Trophoblast cell (in vitro differentiated cells and primary cell): Measurements from ENCODE around the gene PRPS1.

ENCODE experiments used
- DNase-seq, 2 donors: peaks; one replicate each; pipeline ENCODE4 v3.0.0-alpha.2; 2016
- H2AFZ ChIP-seq: 2 replicates; pipeline ENCODE4 v1.6.1; 2013; ENCODE audit warnings: low read length, moderate library complexity, mild to moderate bottlenecking; ENCODE audit not compliant: insufficient read depth, poor library complexity
- H2AK5ac ChIP-seq: 2 replicates; pipeline ENCODE4 v1.6.1; 2013; ENCODE audit warnings: mild to moderate bottlenecking, low read length
- H2BK120ac ChIP-seq: 2 replicates; pipeline ENCODE4 v1.6.1; 2013; ENCODE audit warnings: low read length, mild to moderate bottlenecking, moderate library complexity; ENCODE audit not compliant: insufficient read depth, poor library complexity
- H2BK12ac ChIP-seq: 2 replicates; pipeline ENCODE4 v1.6.1; 2013; ENCODE audit warnings: mild to moderate bottlenecking, low read length, moderate library complexity
- H2BK5ac ChIP-seq: 2 replicates; pipeline ENCODE4 v1.6.1; 2013; ENCODE audit warnings: low read length, low read depth, moderate library complexity, mild to moderate bottlenecking; ENCODE audit not compliant: poor library complexity
- H3K14ac ChIP-seq: 2 replicates; pipeline ENCODE4 v1.6.1; 2013; ENCODE audit warnings: mild to moderate bottlenecking, low read length
- H3K18ac ChIP-seq: 2 replicates; pipeline ENCODE4 v1.6.1; 2013; ENCODE audit warnings: mild to moderate bottlenecking, low read length
- H3K23ac ChIP-seq: 2 replicates; pipeline ENCODE4 v1.6.1; 2013; ENCODE audit warnings: low read length
- H3K27ac ChIP-seq: 2 replicates; pipeline ENCODE4 v1.5.1; 2013; ENCODE audit warnings: low read depth, mild to moderate bottlenecking, inconsistent platforms, low read length, moderate library complexity
- H3K27me3 ChIP-seq: 2 replicates; pipeline ENCODE4 v1.6.1; 2013; ENCODE audit warnings: inconsistent platforms, mild to moderate bottlenecking, low read length, moderate library complexity; ENCODE audit not compliant: insufficient read depth
- H3K36me3 ChIP-seq, 2 experiments: 1 replicate in 1 of 2; 2 replicates in 1 of 2; pipeline ENCODE4 v1.6.1; 2013; ENCODE audit warnings: low read length in 2 of 2, mild to moderate bottlenecking in 2 of 2, moderate library complexity in 1 of 2; ENCODE audit not compliant: insufficient read depth in 2 of 2, control insufficient read depth in 1 of 2
- H3K4ac ChIP-seq: 2 replicates; pipeline ENCODE4 v1.6.1; 2013; ENCODE audit warnings: low read depth, mild to moderate bottlenecking, low read length, moderate library complexity
- H3K4me1 ChIP-seq, 2 experiments: 1 replicate in 1 of 2; 2 replicates in 1 of 2; pipeline ENCODE4 v1.6.1; 2013; ENCODE audit warnings: low read length in 2 of 2, mild to moderate bottlenecking in 2 of 2, moderate library complexity in 1 of 2; ENCODE audit not compliant: insufficient read depth in 2 of 2, control insufficient read depth in 1 of 2
- H3K4me2 ChIP-seq: 2 replicates; pipeline ENCODE4 v1.6.1; 2013; ENCODE audit warnings: inconsistent platforms, mild to moderate bottlenecking, low read length, moderate library complexity
- H3K4me3 ChIP-seq: 2 replicates; pipeline ENCODE4 v1.5.1; 2013; ENCODE audit warnings: mild to moderate bottlenecking, low read depth, low read length, inconsistent platforms
- H3K79me1 ChIP-seq: one replicate; pipeline ENCODE4 v1.6.1; 2013; ENCODE audit warnings: low read length
- H3K79me2 ChIP-seq: 2 replicates; pipeline ENCODE4 v1.6.1; 2013; ENCODE audit warnings: low read length, mild to moderate bottlenecking; ENCODE audit not compliant: control insufficient read depth, insufficient read depth, poor library complexity
- H3K9ac ChIP-seq: 2 replicates; pipeline ENCODE4 v1.6.1; 2013; ENCODE audit warnings: mild to moderate bottlenecking, low read length
- H3K9me3 ChIP-seq: 2 replicates; pipeline ENCODE4 v1.6.1; 2013; ENCODE audit warnings: low read depth, mild to moderate bottlenecking, control low read depth, inconsistent platforms, low read length; ENCODE audit not compliant: insufficient read depth
- H4K12ac ChIP-seq: 2 replicates; pipeline ENCODE4 v1.6.1; 2013; ENCODE audit warnings: low read depth, mild to moderate bottlenecking, low read length, moderate library complexity
- H4K8ac ChIP-seq: 2 replicates; pipeline ENCODE4 v1.6.1; 2013; ENCODE audit warnings: low read depth, mild to moderate bottlenecking, low read length, moderate library complexity
- H4K91ac ChIP-seq: one replicate; pipeline ENCODE4 v1.6.1; 2013; ENCODE audit warnings: low read depth, mild to moderate bottlenecking, low read length, moderate library complexity
- WGBS: extraction: QIAGEN DNeasy Blood & Tissue Kit; methylation state at CpG from one replicate; pipeline ENCODE4 v1.1.7; 2013; ENCODE audit warnings: missing lambda C conversion rate; ENCODE audit not compliant: insufficient read length, insufficient coverage; ENCODE audit errors: extremely low coverage; 5-methylcytosine and 5-hydroxymethylcytosine counted together

The PRPS1 gene

GRCh38 chrX:107677909-107678308 lies 49.6 kb downstream of the PRPS1 start:
- DNase-seq: no peak
- Histone ChIP-seq H3K79me2 (no peaks in the 10 kb centered on the region), H2AK5ac (no peak overlapping the region), H4K91ac (no peak overlapping the region), H3K79me1 (no peaks in the 10 kb centered on the region), H3K4me3 (no peak overlapping the region), H3K18ac (no peak overlapping the region), H4K12ac (no peak overlapping the region), H3K36me3 (no peaks in the 10 kb centered on the region), H3K27ac (no peak overlapping the region), H3K4ac (no peak overlapping the region), H3K27me3 (no peaks in the 10 kb centered on the region), H3K4me2 (no peak overlapping the region), H3K14ac (no peak overlapping the region), H2BK120ac (no peak overlapping the region), H3K9ac (no peak overlapping the region), H2BK12ac (no peak overlapping the region), H4K8ac (no peak overlapping the region), H3K9me3 (no peaks in the 10 kb centered on the region), H2BK5ac (no peak overlapping the region), H2AFZ (no peak overlapping the region), H3K23ac (no peak overlapping the region), H3K4me1 (no peaks in the 10 kb centered on the region)
- no CpG with 5 or more reads among the region's 4 CpGs for WGBS

- Histone ChIP-seq H2AFZ (no peak overlapping the region), H3K23ac (no peak overlapping the region)
- WGBS: no CpG with 5 or more reads among the region's 8 CpGs
Observed at GRCh38 chrX:107678957-107679740, 50.8 kb downstream of the PRPS1 start.

DNA sequence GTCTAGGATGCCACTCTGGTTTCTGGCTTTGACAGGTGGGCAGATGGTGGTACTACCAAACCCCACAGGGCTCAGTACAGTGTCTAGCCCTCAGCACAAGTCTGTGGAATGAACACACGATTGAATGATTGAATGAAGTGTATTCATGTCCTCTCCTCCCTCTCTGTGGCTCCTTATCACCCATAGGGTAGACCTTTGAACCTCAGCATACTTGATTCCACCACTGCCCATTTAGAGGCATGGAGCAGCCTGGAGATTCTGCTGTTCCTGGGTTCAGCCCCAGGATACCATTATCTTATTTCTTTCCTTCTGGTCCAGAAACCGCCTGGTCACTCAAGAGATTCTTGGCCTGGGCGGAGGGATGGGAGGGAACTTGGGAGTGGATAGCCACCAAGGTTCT lies 53.9 kb downstream of the PRPS1 start:
- Histone ChIP-seq H3K4me3 (no peak overlapping the region), H3K18ac (no peak overlapping the region), H3K9ac (no peak overlapping the region), H2BK5ac (no peak overlapping the region), H3K79me2 (no peaks in the 10 kb centered on the region), H2BK12ac (no peak overlapping the region), H4K91ac (no peak overlapping the region), H2AFZ (no peak overlapping the region), H4K8ac (no peak overlapping the region), H3K14ac (no peak overlapping the region), H3K4ac (no peak overlapping the region), H3K4me1 (no peaks in the 10 kb centered on the region), H3K79me1 (no peaks in the 10 kb centered on the region), H3K23ac (no peak overlapping the region), H2BK120ac (no peak overlapping the region), H3K36me3 (no peaks in the 10 kb centered on the region), H3K9me3 (no peaks in the 10 kb centered on the region), H3K27ac (no peak overlapping the region), H3K27me3 (no peaks in the 10 kb centered on the region), H4K12ac (no peak overlapping the region), H3K4me2 (no peak overlapping the region), H2AK5ac (no peak overlapping the region)
- WGBS: no CpG with 5 or more reads among the region's 3 CpGs
- DNase-seq: no peak

More at GRCh38 chrX:107678957-107679740, 50.8 kb downstream of the PRPS1 start:
- no peak overlapping the region for H3K4me3 ChIP-seq
- H3K27me3 ChIP-seq: no peaks in the 10 kb centered on the region
- H3K36me3 ChIP-seq: no peaks in the 10 kb centered on the region
- DNase-seq: no peak
- H4K8ac ChIP-seq: no peak overlapping the region
- H3K14ac ChIP-seq: no peak overlapping the region
- no peak overlapping the region for H2BK120ac ChIP-seq
- H3K4me1 ChIP-seq: no peaks in the 10 kb centered on the region
- no peak overlapping the region for H3K9ac ChIP-seq
- H3K27ac ChIP-seq: no peak overlapping the region
- H2AK5ac ChIP-seq: no peak overlapping the region
- H3K4me2 ChIP-seq: no peak overlapping the region
- H4K12ac ChIP-seq: no peak overlapping the region
- H2BK5ac ChIP-seq: no peak overlapping the region
- H4K91ac ChIP-seq: no peak overlapping the region
- H3K79me2 ChIP-seq: no peaks in the 10 kb centered on the region
- H3K4ac ChIP-seq: no peak overlapping the region
- H3K18ac ChIP-seq: no peak overlapping the region
- H3K9me3 ChIP-seq: no peaks in the 10 kb centered on the region
- no peaks in the 10 kb centered on the region for H3K79me1 ChIP-seq
- H2BK12ac ChIP-seq: no peak overlapping the region

DNA sequence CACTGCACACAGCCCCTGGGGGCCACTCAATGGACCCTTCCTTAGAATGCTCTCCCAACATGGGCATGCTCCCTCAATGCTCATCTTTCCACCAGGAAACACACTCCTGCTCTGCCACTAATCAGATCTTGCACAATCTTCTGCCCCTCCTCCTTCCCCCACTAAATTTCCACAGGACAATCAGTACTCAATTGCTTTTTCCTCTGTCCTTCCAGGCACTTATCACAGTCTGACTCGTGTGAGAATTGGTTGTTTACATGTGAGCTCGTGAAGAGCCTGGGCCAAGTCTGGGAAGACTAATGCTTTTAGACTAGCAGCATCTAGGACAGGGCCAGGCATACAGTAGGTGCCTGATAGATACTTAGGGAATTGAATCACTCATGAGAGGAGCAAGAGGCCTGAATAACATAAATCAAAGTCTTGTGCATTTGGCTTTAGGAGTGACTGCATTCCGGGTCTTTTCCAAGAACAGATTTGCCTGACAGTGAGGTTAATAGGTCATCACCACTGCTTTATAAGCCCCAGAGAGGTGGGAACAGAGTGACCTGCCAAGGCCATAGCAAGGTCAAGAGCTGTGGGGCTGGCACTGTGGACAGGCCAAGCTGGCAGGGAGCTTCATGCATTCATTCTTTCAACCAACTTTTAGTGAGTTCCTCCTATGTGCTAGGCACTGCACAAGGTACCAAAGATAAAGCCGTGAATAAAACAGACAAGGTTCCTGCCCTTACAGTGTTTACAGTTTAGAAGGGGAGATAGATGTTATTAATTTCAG lies 55.0 kb downstream of the PRPS1 start:
- H3K9me3 ChIP-seq: no peaks in the 10 kb centered on the region
- no CpG with 5 or more reads among the region's 4 CpGs for WGBS
- H4K12ac ChIP-seq: no peak overlapping the region

More for the DNA sequence above, 55.0 kb downstream of the PRPS1 start:
- Histone ChIP-seq H3K14ac (no peak overlapping the region), H2BK120ac (no peak overlapping the region), H3K18ac (no peak overlapping the region), H3K36me3 (no peaks in the 10 kb centered on the region), H3K4ac (no peak overlapping the region), H2AFZ (no peak overlapping the region), H2AK5ac (no peak overlapping the region), H2BK5ac (no peak overlapping the region), H3K4me1 (no peaks in the 10 kb centered on the region), H3K4me2 (no peak overlapping the region), H3K79me1 (no peaks in the 10 kb centered on the region), H3K27me3 (no peaks in the 10 kb centered on the region), H3K4me3 (no peak overlapping the region), H3K27ac (no peak overlapping the region), H3K79me2 (no peaks in the 10 kb centered on the region), H3K9ac (no peak overlapping the region), H3K23ac (no peak overlapping the region), H4K8ac (no peak overlapping the region), H4K91ac (no peak overlapping the region), H2BK12ac (no peak overlapping the region)
- DNase-seq: no peak
